Hippocampal formation (tissue), 2 donors: ENCODE results near the gene FGD3.
A peak's percentile ranks its signal among the peaks of the same experiment; 100 is the strongest.

ENCODE experiments used
- DNase-seq, 2 donors: peaks; one replicate each; lab custom pipeline; 2025; lab: John Stamatoyannopoulos, UW

FGD3 gene

DNA sequence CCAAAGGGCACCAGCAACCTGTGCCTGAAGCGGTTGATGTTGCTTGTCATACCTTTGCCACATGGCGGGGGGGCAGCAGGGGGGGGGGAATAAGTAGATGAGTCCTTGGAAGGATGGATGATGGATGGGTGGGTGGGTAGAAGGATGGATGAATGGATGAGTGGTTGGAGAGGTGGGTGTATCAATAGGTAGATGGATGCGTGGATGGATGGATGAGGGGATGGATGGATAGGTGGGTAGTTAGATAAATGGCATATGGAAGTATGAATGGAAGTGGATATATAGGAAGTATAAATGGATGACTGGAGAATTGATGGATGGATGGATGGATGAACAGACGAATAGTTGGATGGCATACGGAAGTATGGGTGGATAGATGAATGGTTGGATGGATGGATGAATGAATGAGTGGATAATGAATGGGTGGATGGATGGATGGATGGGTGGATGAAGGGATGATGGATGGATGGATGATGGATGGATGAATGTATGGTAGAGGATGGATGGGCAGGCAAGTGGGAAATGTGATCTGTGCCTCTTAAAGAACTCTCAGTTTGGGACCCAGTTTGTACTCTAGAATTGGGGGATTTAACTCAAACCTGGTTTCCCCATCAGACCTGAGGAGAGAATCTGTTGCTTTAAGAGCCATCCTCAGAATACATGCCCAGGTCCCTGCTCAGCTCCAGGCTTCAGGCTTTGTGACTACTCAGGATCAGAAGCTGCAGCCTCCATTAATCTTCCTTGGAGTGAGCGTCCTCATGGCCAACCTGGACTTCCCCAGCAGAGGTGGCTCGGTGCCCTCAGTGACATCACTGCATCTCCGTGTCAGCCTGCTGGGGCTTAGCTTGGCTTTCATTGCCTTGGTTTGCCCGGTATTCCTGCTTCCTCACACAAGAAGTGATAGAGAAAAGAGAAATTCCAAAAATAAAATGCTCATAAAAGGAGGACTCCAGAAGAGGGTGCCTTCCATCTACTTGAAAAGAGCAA lies 83.6 kb downstream of the FGD3 start:
- DNase-seq: no peak

DNA sequence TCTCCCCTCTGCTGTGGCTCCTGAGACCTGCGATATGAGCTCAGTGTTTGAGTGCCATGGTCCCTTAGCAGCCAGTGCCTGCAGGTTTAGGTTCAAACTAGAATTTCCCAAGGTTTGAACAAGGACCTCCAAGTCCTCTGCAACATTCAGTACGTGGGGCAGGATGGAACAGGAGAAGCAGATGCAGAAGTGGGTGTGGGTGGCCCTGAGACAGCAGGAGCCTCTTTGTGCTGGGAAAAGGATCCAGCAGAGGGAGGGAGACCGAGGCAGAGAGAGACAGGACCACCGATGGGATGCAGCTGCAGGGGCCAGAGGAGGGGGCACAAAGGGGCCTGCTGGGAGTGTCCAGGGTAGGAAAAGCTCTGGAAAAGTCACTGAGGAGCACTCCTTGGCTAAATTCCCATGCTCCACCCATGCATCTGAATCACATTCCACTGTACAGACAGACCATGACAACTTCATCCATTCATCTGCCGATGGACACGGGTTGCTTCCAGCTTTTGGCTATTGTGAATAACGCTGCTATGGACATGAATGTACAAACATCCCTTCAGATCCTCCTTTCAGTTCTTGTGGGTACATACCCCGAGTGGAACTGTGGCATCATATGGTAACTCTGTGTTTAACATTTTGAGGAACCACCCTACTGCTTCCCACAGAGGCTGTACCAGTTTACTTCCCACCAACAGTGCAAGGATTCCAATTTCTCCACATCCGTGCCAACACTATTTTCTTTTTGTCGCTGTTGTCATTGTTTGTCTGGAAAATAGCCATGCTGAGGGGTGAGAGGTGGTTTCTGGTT lies 84.5 kb downstream of the FGD3 start:
- peak in 1 of 2 donors; percentile 9 for DNase-seq

DNA sequence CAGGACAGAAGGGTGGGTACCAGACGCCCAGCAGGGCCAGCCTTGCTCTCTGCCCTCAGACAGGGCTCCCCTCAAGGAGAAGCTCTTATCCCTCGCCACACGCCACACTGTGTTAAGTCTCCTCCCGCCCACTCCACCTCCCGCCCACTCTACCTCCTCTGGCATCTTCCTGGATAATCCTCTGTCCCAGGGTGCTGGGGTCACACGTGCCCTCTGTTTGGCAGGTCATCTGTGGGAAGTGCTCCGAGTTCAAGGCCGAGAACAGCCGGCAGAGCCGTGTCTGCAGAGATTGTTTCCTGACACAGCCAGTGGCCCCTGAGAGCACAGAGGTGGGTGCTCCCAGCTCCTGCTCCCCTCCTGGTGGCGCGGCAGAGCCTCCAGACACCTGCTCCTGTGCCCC lies 85.2 kb downstream of the FGD3 start:
- no peak for DNase-seq

DNA sequence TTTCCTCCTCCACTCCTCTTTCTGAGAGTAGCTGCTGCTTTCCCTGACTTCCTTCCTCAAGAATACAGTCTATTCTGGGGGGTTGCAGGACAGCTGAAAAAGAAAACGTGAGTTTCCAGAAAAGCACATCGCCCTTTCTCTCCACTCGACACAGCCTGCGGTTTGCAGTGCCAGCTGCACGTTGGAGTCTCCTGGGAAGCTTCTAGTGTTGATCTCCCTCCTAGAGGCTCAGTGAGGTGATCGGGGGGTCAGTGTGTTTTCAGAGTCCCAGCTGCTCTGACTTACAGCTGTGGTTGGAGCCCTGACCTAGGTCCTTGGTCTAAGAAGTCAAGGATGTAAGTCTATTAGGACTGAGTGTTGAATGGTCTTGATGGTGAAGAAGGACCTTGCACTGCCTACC lies 86.2 kb downstream of the FGD3 start:
- DNase-seq: no peak

GRCh38 chr9:93035106-93035660 lies 87.9 kb downstream of the FGD3 start:
- DNase-seq: no peak

DNA sequence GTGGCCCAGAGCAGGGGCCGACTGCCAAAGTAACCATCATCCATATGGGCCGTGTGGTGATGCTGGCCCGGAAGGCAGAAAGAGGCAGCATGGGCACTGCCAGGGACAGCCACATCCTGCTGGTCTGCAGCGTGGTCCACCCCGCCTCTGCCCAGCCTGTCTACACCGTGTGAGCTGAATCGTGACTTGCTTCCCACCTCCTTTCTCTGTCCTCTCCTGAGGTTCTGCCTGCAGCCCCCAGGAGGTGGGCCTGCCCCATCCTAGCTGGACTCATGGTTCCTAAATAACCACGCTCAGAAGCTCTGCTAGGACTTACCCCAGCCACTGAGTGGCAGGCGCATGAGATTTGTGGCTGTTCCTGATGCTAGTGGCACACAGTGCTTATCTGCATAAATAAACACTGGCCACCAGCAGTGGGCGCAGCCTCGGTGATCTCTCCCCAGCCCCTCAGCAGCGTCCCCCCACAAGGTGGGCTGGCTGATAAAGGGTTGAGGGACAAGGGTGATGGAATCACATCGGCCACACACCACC lies 88.6 kb downstream of the FGD3 start:
- DNase-seq: no peak

GRCh38 chr9:93036887-93037475 lies 89.7 kb downstream of the FGD3 start:
- DNase-seq: no peak

- DNase-seq: peak in 1 of 2 donors; percentile 31
Measured at GRCh38 chr9:93037476-93037971, 90.2 kb downstream of the FGD3 start.

DNA sequence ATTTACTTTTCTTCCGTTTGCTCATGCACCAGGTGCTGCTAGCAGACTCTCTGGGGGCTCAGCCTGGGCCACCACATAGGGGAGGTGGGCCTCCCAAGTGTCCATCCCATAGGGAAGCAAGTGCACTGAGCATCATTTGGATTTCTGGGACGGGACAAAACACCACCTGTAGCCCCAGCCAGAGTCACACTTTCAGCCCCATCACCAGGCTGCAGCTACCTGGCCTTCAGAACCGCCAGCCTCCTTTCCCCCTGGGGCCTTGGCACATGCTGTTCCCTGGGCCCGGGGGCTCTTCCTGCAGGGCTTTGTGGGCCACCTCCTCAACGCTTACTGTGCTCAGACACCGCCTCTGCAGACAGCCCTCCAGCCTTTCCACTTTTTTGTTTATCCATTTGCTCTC lies 91.6 kb downstream of the FGD3 start:
- no peak for DNase-seq

- DNase-seq: no peak
Measured at GRCh38 chr9:93039456-93039855, 92.1 kb downstream of the FGD3 start.

DNA sequence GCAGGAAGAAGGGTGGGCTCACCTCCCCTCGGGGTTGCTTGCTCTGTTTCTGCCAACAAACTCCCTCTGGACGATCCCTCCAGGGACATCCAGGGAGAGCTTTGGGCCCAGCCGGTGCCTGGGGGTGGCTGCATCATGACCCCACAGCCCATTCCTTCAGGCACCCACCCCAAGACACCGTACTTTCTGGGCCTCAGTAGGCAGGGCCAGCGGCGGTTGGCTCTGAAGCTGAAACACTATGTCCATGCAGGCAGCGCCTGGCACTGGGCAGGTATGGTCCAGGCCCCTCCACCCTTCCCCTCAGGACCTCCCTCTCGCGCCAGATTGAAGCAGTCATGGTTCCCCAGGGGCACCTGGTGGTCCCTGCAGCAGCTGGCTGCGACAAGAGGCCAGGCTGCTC lies 92.7 kb downstream of the FGD3 start:
- DNase-seq: no peak

GRCh38 chr9:93040409-93040808 lies 93.1 kb downstream of the FGD3 start:
- no peak for DNase-seq

GRCh38 chr9:93041108-93041802 lies 93.9 kb downstream of the FGD3 start:
- no peak for DNase-seq

DNA sequence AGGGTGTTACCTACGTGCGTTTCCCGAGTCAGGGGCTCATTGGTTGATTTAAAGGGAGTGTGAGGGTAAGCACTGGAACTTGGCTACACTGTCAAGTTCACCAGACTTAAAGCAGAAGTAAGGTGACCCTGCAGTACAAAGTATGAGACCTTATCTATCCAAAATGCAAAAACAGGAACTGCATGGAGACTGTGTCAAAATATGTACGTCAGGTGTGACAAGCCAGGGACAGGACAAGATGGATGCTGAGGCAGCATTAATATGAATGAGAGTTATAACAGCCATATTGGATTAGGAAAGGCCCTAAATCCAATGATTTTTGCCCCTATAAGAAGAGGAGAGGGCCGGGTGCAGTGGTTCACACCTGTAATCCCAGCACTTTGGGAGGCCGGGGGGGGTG lies 95.8 kb downstream of the FGD3 start:
- no peak for DNase-seq

- no peak for DNase-seq
Measured at GRCh38 chr9:93045521-93045920, 98.2 kb downstream of the FGD3 start.

DNA sequence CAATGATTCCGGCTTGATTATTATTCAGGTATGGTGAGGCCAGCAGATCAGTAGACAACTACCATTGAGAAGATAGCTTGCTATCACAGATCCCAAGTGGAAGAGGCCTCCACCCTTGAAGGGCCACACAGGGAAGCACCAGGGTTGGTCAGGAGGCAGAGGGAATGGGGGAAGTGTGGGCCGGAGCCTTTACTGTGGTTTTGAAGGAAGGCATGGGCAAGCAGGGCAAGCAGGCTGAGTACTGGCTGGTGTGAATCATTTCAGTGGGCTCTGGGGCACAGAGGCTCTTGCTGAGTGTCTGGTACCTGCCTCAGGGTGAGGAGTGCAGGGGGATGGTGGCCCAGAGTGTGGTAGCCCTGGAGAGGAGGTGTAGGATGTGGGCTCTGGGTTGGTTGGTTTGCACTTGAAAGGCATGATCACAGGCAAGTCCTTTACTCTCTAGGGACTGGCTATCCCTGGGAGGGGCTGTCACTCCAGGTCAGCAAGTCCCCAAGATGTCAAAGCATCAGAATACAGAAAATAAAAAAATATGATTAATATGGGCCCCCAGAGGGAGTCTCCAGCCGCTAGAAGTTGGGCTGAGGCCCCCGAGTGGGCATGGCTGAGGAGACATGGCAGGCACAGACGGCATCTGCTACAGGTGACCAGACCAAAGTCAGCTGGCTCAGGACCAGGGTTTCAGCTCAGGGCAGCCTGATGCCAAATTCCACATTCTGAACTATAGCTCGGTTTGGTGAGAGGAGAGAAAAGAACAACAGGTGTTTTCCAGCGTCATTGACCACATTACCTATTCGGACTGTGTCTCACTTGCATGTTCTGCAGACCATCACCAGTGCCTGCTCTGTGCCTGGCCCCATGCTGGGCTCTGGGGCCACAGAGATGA lies 101.5 kb downstream of the FGD3 start:
- DNase-seq: no peak

GRCh38 chr9:93049491-93049890 lies 102.2 kb downstream of the FGD3 start:
- no peak for DNase-seq

GRCh38 chr9:93050231-93050630 lies 102.9 kb downstream of the FGD3 start:
- no peak for DNase-seq

DNA sequence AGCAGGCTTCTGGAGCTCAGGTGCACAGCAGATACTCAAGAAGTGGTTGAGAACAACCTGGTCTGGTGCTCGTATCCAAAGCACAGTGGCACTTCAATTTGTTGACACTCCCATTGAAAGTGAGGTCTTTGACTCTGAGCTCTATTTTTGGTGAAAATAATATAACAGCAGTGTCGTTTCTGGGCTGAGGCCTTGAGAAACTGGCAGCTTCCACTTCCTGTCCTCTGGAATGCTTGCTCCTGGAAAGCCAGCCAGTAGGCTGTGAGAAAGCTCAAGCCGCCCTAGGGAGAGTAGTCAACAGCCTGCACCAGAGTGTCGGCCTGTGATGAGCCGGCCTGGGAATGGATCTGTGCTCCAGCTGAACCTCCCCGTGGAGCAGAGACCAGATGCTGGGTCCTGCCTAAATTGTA lies 104.4 kb downstream of the FGD3 start:
- no peak for DNase-seq
